ENCODE results near the gene CISD3. TPM values are rescaled to one million over a fixed set of nuclear protein-coding genes. Genes with fewer than 3 reads are reported as not detected.

The CISD3 gene
- total and polyA plus RNA-seq, 4 donors, result 18.3 to 59.0 (median 30.6) TPM

DNA sequence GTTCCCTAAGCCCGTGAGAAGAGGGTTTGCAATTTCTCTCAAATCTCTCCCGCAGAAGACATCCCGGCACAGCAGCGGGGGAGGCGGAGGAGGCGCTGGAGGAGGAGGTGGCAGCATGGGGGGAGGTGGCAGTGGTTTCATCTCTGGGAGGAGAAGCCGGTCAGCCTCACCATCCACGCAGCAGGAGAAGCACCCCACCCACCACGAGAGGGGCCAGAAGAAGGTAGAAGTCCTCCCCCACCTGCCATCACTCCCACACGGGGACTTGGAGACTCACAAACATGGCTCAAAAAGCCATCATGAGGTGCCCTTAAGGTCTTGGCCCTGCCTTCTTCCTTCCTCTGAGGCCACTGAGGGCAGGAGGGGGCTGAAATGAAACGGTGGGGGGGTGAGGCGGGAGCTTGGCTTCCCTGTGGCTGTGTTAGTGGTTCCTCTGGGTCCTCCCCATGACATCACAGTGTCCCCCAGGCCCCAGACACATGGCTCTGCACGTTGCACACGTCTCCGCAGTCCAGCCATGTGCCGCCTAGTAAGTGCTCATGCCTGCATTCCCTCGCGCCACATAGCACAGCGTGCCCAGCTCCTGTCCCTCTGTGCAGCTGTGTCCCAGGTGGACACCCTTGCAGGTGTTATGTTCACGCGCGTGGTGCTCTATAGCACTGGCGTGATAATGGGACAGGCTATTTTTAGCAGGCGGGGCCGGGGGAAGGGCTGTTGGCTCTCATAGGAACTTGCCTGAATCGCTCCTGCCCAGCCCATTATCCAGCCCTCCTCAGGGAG is 18.2 kb upstream of the CISD3 start:
- ATAC-seq (ENCODE audit: low FRiP score) (no peak), DNase-seq (no peak)
- H3K36me3 ChIP-seq (ENCODE audit: control insufficient read depth in 1 of 2, insufficient read depth in 2 of 2, low read length in 1 of 2), result peaks cover 0 to 4% of the 10 kb centered on the region in 2 donors
- H3K4me3 ChIP-seq (ENCODE audit: low read length in 2 of 2), result no peak overlapping the region
- H3K4me1 ChIP-seq (ENCODE audit: control insufficient read depth in 1 of 2, insufficient read depth in 2 of 2, low read length in 2 of 2), result no peaks in the 10 kb centered on the region
- WGBS, 2 donors, result 71 to 72% methylated on average over 26 of the region's 26 CpGs
- H3K27ac ChIP-seq (ENCODE audit: low read depth in 1 of 2, low read length in 2 of 2), result no peak overlapping the region
- intact Hi-C loops (cut with DNase I), result no loop called here
- no peaks in the 10 kb centered on the region for H3K27me3 ChIP-seq (ENCODE audit: control insufficient read depth in 1 of 2, insufficient read depth in 2 of 2, low read length in 1 of 2)
- no peaks in the 10 kb centered on the region for H3K9me3 ChIP-seq (ENCODE audit: control insufficient read depth, low read length)

DNA sequence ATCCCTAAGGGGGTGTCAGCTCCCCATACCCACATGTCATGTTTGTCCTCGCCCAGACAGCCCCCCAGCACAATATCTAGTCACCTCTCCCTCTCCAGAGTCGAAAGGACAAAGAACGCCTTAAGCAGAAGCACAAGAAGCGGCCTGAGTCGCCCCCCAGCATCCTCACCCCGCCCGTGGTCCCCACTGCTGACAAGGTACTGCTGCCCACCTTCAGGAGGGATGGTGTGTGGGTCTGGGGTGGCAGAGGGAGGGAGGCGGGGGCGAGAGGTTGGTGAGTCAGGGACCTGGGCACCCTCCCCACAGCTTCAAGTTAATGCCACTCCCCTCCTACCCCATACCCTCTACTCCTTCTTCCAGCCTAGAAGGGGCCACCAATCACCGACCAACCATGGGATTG is 17.5 kb upstream of the CISD3 start:
- WGBS, 2 donors, result 90 to 95% methylated on average over 10 of the region's 10 CpGs
- Histone ChIP-seq H3K9me3 (ENCODE audit: control insufficient read depth, low read length) (no peaks in the 10 kb centered on the region), H3K27ac (ENCODE audit: low read depth in 1 of 2, low read length in 2 of 2) (no peak overlapping the region), H3K4me1 (ENCODE audit: control insufficient read depth in 1 of 2, insufficient read depth in 2 of 2, low read length in 2 of 2) (no peaks in the 10 kb centered on the region), H3K36me3 (ENCODE audit: control insufficient read depth in 1 of 2, insufficient read depth in 2 of 2, low read length in 1 of 2) (peaks cover 0 to 4% of the 10 kb centered on the region in 2 donors), H3K27me3 (ENCODE audit: control insufficient read depth in 1 of 2, insufficient read depth in 2 of 2, low read length in 1 of 2) (no peaks in the 10 kb centered on the region), H3K4me3 (ENCODE audit: low read length in 2 of 2) (no peak overlapping the region)
- DNase-seq (no peak), ATAC-seq (ENCODE audit: low FRiP score) (no peak)
- intact Hi-C loops (cut with DNase I), result no loop called here

DNA sequence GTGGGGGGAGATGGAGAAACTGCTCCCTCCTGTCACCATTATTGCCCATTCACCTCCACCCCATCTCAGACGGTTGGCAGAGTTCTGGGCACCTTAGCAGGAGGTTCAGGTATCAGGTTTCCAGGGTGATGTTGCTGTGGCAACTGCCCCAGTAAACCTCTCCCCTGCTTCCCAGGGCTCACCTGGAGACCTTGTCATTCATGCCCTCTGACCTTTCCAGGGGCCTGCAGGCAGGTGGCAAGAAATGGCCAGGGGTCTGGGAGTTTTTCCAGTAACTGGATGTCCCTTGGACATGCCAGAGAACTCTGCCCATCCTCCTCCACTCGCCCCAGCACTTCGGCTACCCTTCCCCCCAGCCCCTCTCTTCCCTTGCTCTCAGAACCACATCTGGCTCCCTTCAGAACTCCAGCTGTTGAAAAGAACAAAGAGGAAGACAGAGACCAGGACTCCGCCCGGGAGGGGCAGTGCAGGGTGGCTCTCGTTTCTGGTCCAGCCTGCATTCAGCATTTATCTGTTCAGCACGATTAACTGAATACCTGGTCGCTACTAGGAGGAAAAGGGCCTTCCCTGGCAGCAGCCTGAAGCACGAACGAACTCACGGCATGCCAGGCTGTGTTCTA is 16.6 kb upstream of the CISD3 start:
- Histone ChIP-seq H3K4me1 (ENCODE audit: control insufficient read depth in 1 of 2, insufficient read depth in 2 of 2, low read length in 2 of 2) (no peaks in the 10 kb centered on the region), H3K9me3 (ENCODE audit: control insufficient read depth, low read length) (no peaks in the 10 kb centered on the region), H3K4me3 (ENCODE audit: low read length in 2 of 2) (no peak overlapping the region), H3K36me3 (ENCODE audit: control insufficient read depth in 1 of 2, insufficient read depth in 2 of 2, low read length in 1 of 2) (peaks cover 0 to 4% of the 10 kb centered on the region in 2 donors), H3K27ac (ENCODE audit: low read depth in 1 of 2, low read length in 2 of 2) (no peak overlapping the region), H3K27me3 (ENCODE audit: control insufficient read depth in 1 of 2, insufficient read depth in 2 of 2, low read length in 1 of 2) (no peaks in the 10 kb centered on the region)
- ATAC-seq (ENCODE audit: low FRiP score) (no peak), DNase-seq (no peak)
- WGBS, 2 donors, result 80% methylated on average over 11 of the region's 11 CpGs
- intact Hi-C loops (cut with DNase I), result no loop called here

DNA sequence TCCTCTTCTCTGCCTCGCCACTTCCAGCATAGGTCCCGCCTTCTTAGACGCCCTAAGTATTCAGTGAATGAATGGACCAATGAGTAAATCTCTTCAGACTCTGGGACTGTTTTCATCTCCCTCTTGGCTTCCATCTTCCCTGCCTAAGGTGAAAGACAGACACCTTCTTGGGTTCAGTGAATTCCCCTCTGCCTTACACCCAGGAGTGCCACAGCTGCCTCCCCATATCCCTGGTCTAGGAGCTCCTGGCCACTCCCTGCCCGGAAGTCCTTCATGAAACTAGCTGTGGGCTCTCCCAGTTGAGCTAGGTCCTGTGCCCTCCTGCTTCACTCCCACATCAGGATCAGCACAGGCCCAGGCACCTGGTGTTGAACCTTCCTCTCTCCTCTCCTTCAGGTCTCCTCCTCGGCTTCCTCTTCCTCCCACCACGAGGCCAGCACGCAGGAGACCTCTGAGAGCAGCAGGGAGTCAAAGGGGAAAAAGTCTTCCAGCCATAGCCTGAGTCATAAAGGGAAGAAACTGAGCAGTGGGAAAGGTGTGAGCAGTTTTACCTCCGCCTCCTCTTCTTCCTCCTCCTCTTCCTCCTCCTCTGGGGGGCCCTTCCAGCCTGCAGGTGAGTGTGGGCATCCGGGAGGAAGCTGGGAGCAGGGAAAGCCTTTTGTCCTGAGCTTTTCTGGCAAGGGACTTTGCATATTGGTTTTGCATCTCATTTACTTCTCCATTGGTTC is 14.8 kb upstream of the CISD3 start:
- DNase-seq, result no peak
- peaks cover 0 to 4% of the 10 kb centered on the region in 2 donors for H3K36me3 ChIP-seq (ENCODE audit: control insufficient read depth in 1 of 2, insufficient read depth in 2 of 2, low read length in 1 of 2)
- no peak overlapping the region for H3K4me3 ChIP-seq (ENCODE audit: low read length in 2 of 2)
- H3K27ac ChIP-seq (ENCODE audit: low read depth in 1 of 2, low read length in 2 of 2), result no peak overlapping the region
- no peaks in the 10 kb centered on the region for H3K27me3 ChIP-seq (ENCODE audit: control insufficient read depth in 1 of 2, insufficient read depth in 2 of 2, low read length in 1 of 2)
- no peaks in the 10 kb centered on the region for H3K9me3 ChIP-seq (ENCODE audit: control insufficient read depth, low read length)
- intact Hi-C loops (cut with DNase I), result no loop called here
- ATAC-seq (ENCODE audit: low FRiP score), result no peak
- 81 to 85% methylated on average over 9 of the region's 9 CpGs for WGBS, 2 donors
- no peaks in the 10 kb centered on the region for H3K4me1 ChIP-seq (ENCODE audit: control insufficient read depth in 1 of 2, insufficient read depth in 2 of 2, low read length in 2 of 2)

DNA sequence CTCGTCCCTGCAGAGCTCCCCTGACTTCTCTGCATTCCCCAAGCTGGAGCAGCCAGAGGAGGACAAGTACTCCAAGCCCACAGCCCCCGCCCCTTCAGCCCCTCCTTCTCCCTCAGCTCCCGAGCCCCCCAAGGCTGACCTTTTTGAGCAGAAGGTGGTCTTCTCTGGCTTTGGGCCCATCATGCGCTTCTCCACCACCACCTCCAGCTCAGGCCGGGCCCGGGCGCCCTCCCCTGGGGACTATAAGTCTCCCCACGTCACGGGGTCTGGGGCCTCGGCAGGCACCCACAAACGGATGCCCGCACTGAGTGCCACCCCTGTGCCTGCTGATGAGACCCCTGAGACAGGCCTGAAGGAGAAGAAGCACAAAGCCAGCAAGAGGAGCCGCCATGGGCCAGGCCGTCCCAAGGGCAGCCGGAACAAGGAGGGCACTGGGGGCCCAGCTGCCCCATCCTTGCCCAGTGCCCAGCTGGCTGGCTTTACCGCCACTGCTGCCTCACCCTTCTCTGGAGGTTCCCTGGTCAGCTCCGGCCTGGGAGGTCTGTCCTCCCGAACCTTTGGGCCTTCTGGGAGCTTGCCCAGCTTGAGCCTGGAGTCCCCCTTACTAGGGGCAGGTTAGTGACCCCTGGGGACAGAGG is 13.7 kb upstream of the CISD3 start:
- no peak for DNase-seq
- H3K27ac ChIP-seq (ENCODE audit: low read depth in 1 of 2, low read length in 2 of 2), result no peak overlapping the region
- WGBS, 2 donors, result 89 to 95% methylated on average over 18 of the region's 18 CpGs
- intact Hi-C loops (cut with DNase I), result no loop called here
- no peak overlapping the region for H3K4me3 ChIP-seq (ENCODE audit: low read length in 2 of 2)
- H3K4me1 ChIP-seq (ENCODE audit: control insufficient read depth in 1 of 2, insufficient read depth in 2 of 2, low read length in 2 of 2), result no peaks in the 10 kb centered on the region
- no peaks in the 10 kb centered on the region for H3K9me3 ChIP-seq (ENCODE audit: control insufficient read depth, low read length)
- ATAC-seq (ENCODE audit: low FRiP score), result no peak
- H3K27me3 ChIP-seq (ENCODE audit: control insufficient read depth in 1 of 2, insufficient read depth in 2 of 2, low read length in 1 of 2), result no peaks in the 10 kb centered on the region
- H3K36me3 ChIP-seq (ENCODE audit: control insufficient read depth in 1 of 2, insufficient read depth in 2 of 2, low read length in 1 of 2), result peaks cover 0 to 6% of the 10 kb centered on the region in 2 donors

DNA sequence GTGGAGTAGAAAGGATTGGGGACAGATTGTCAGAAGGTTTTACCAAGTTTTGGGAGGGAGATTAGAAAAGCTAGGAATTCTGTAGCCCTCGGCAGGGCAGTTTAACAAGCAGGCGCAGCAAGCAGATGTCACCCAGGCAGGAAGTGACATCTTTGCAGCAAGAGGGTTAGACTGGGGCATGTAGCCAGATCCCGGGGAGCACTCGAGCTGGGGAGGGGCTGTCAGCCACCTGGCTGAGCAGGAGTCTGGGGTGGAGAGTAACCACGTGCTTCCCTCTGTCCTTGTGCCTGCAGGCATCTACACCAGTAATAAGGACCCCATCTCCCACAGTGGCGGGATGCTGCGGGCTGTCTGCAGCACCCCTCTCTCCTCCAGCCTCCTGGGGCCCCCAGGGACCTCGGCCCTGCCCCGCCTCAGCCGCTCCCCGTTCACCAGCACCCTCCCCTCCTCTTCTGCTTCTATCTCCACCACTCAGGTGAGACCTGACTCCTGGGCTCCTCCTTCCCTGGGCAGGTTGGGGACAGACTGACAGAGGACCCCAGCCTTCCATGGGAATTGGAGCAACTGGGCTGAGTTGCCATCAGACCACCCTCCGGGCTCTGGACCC is 12.9 kb upstream of the CISD3 start:
- Histone ChIP-seq H3K4me3 (ENCODE audit: low read length in 2 of 2) (no peak overlapping the region), H3K36me3 (ENCODE audit: control insufficient read depth in 1 of 2, insufficient read depth in 2 of 2, low read length in 1 of 2) (peaks cover 0 to 6% of the 10 kb centered on the region in 2 donors), H3K9me3 (ENCODE audit: control insufficient read depth, low read length) (no peaks in the 10 kb centered on the region), H3K27ac (ENCODE audit: low read depth in 1 of 2, low read length in 2 of 2) (no peak overlapping the region), H3K4me1 (ENCODE audit: control insufficient read depth in 1 of 2, insufficient read depth in 2 of 2, low read length in 2 of 2) (no peaks in the 10 kb centered on the region), H3K27me3 (ENCODE audit: control insufficient read depth in 1 of 2, insufficient read depth in 2 of 2, low read length in 1 of 2) (no peaks in the 10 kb centered on the region)
- ATAC-seq (ENCODE audit: low FRiP score), result no peak
- intact Hi-C loops (cut with DNase I), result no loop called here
- 80 to 89% methylated on average over 9 to 12 of the region's 12 CpGs for WGBS, 2 donors
- no peak for DNase-seq

DNA sequence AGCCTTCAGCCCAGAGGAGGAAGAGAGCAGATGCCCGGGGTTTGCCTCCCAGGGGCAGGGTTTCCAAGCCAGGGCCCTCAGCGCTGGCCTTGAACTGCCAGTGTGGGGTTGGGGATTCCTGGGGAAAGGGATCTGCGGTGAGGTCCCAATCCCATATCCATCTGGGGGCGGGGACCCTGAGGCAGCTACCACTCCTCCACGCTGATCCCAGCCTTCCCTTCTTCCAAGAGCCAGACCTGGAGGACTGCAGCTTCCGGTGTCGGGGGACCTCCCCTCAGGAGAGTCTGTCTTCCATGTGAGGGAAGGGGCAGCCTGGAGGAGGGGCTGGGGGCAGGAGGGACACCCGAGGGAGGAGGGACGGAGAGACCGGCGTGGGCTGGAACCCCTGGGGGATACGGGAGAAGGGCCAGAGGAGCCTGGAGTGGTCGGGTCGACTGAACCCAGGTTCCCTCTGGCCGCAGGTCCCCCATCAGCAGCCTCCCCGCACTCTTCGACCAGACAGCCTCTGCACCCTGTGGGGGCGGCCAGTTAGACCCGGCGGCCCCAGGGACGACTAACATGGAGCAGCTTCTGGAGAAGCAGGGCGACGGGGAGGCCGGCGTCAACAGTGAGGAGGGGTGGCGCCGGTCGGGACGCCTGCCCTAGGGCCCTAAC is 10.7 kb upstream of the CISD3 start:
- H3K36me3 ChIP-seq (ENCODE audit: control insufficient read depth in 1 of 2, insufficient read depth in 2 of 2, low read length in 1 of 2), result peaks cover 0 to 6% of the 10 kb centered on the region in 2 donors
- no peaks in the 10 kb centered on the region for H3K4me1 ChIP-seq (ENCODE audit: control insufficient read depth in 1 of 2, insufficient read depth in 2 of 2, low read length in 2 of 2)
- no peak overlapping the region for H3K27ac ChIP-seq (ENCODE audit: low read depth in 1 of 2, low read length in 2 of 2)
- intact Hi-C loops (cut with DNase I), result no loop called here
- peak; percentile 17 for ATAC-seq (ENCODE audit: low FRiP score)
- DNase-seq, result no peak
- no peak overlapping the region for H3K4me3 ChIP-seq (ENCODE audit: low read length in 2 of 2)
- no peaks in the 10 kb centered on the region for H3K9me3 ChIP-seq (ENCODE audit: control insufficient read depth, low read length)
- WGBS, 2 donors, result 82 to 84% methylated on average over 24 to 29 of the region's 29 CpGs
- H3K27me3 ChIP-seq (ENCODE audit: control insufficient read depth in 1 of 2, insufficient read depth in 2 of 2, low read length in 1 of 2), result no peaks in the 10 kb centered on the region
